PC-9 (cell line): ENCODE measurements around the gene NAA38.

Experiments
- EZH2 ChIP-seq: fragments of 200-600 bp; sonication (generic); IDR thresholded peaks from 2 replicates; pipeline ENCODE4 v1.8.0; 2017; ENCODE audit warnings: antibody characterized with exemption, low read depth
- TF ChIP-seq, protein P1 (sequence below): fragments of 200-600 bp; sonication (generic); conservative IDR thresholded peaks from 2 replicates; pipeline ENCODE4 v1.6.1; 2017; ENCODE audit warnings: mixed run types, antibody characterized with exemption, mild to moderate bottlenecking, moderate library complexity

- TF ChIP-seq, protein P1, sequence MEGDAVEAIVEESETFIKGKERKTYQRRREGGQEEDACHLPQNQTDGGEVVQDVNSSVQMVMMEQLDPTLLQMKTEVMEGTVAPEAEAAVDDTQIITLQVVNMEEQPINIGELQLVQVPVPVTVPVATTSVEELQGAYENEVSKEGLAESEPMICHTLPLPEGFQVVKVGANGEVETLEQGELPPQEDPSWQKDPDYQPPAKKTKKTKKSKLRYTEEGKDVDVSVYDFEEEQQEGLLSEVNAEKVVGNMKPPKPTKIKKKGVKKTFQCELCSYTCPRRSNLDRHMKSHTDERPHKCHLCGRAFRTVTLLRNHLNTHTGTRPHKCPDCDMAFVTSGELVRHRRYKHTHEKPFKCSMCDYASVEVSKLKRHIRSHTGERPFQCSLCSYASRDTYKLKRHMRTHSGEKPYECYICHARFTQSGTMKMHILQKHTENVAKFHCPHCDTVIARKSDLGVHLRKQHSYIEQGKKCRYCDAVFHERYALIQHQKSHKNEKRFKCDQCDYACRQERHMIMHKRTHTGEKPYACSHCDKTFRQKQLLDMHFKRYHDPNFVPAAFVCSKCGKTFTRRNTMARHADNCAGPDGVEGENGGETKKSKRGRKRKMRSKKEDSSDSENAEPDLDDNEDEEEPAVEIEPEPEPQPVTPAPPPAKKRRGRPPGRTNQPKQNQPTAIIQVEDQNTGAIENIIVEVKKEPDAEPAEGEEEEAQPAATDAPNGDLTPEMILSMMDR = no peak
- TF ChIP-seq EZH2 = no peak
Observed at GRCh38 chr17:7818746-7819645, 38.4 kb downstream of the NAA38 start.
